ENCODE data around the gene EYS.
"Not testable (repeated sequence)": the region's sequence is repeated elsewhere in the genome, so short reads cannot be mapped to it uniquely, and the experiment has no call there.

The EYS gene

DNA sequence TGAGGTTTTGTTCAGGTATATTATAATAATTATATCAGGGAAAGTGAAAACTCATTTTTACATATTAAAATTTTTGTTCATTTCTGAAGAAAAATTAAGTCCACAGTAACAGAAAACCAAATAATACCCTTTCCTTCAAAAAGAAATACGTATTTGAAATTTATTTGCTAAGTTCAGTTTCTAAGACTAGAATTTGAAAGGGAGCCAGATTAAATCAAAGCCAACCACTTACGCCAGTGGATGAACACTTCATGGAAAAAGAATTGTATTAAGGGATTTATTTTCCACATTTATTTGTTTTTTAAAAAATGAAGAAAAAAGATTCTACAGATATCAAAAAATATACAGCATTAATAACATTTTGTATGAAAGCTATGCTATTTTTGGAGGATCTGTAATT lies 654.4 kb downstream of the EYS start:
- H3K27ac ChIP-seq: no peak overlapping the region
- TF ChIP-seq, protein P1, sequence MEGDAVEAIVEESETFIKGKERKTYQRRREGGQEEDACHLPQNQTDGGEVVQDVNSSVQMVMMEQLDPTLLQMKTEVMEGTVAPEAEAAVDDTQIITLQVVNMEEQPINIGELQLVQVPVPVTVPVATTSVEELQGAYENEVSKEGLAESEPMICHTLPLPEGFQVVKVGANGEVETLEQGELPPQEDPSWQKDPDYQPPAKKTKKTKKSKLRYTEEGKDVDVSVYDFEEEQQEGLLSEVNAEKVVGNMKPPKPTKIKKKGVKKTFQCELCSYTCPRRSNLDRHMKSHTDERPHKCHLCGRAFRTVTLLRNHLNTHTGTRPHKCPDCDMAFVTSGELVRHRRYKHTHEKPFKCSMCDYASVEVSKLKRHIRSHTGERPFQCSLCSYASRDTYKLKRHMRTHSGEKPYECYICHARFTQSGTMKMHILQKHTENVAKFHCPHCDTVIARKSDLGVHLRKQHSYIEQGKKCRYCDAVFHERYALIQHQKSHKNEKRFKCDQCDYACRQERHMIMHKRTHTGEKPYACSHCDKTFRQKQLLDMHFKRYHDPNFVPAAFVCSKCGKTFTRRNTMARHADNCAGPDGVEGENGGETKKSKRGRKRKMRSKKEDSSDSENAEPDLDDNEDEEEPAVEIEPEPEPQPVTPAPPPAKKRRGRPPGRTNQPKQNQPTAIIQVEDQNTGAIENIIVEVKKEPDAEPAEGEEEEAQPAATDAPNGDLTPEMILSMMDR (conservative IDR thresholded peaks at IDR 0.05): no peak
- TF ChIP-seq ZFX (IDR thresholded peaks at IDR 0.05): no peak

DNA sequence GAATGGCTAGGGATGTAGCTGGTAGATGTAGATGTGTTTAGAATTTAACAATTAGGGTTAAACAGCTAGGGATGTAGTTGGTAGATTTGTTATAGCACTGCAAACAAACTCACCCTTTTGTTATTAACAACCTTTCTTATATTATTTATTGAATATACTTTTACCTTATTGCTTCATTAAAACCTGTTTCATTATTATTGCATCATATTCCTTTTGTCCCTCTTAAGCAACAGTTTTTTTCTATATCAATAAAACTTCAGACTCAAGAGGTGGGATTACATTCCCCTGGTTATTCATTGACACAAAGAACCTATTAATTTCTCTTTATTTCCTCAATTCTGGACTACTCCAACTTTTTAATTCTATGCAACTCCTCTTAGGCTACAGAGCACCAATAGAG lies 661.2 kb downstream of the EYS start:
- H3K27ac ChIP-seq: no peak overlapping the region
- no peak for TF ChIP-seq ZFX (IDR thresholded peaks at IDR 0.05)
- TF ChIP-seq, protein P1 (conservative IDR thresholded peaks at IDR 0.05): no peak

DNA sequence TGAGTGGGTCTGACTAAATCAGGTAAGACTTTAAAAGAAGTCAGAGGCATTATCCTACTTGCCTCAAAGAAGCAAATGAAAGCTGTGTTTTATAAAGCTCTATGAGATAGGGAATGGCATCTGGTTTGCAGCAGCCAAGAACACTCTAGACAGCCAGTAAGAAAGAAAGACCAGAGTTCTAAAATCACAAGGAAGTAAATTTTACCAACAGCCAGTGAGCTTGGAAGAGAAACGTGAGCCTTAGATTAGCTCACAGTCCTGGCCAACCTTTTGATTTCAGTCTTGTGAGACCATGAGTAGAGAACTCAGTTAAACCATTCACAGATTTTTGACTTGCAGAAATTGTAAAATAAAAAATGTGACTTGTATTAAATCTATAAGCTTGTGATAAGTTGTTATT lies 693.0 kb downstream of the EYS start:
- TF ChIP-seq, protein P1 (conservative IDR thresholded peaks at IDR 0.05): no peak
- TF ChIP-seq ZFX (IDR thresholded peaks at IDR 0.05): no peak
- H3K27ac ChIP-seq: no peak overlapping the region

DNA sequence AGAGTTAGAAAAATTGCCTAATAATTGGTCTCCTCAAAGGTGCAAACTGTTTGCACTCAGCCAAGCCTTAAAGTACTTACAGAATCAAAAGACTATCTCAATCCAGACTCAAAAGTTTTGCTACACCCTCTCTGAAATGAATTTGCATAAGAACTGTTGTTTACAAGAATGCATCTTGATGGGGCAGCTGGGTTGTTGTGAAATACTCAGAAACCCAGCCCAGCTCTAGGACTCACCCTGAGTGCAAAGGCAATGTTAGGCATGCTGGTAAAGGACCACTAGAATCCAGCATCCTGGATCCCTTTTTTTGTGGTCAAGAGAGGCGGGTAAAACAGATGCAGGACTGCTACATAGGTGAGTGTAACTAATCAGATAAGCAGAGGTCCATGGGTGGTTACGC lies 700.2 kb downstream of the EYS start:
- no peak for TF ChIP-seq ZFX (IDR thresholded peaks at IDR 0.05)
- no peak overlapping the region for H3K27ac ChIP-seq

DNA sequence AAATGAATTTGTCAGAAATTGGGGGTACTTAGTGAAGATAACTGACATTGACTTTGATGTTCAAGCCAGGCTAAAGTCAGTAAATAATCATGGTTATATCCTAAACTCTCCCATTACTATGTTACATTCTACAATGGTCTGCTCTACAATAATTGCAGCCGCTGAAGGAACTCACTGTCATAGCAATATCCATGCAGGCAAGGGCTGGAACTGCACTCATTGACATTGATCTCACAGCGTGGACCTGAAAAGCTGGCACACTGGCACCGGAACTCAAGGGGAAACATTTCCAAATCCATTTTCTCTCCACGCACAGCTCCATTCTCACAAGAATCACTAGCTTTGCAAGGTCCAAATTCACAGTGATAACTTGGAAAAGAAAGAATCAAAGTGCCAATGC lies 702.7 kb downstream of the EYS start:
- TF ChIP-seq, protein P1 (conservative IDR thresholded peaks at IDR 0.05): no peak
- TF ChIP-seq ZFX (IDR thresholded peaks at IDR 0.05): no peak
- H3K27ac ChIP-seq: no peak overlapping the region

DNA sequence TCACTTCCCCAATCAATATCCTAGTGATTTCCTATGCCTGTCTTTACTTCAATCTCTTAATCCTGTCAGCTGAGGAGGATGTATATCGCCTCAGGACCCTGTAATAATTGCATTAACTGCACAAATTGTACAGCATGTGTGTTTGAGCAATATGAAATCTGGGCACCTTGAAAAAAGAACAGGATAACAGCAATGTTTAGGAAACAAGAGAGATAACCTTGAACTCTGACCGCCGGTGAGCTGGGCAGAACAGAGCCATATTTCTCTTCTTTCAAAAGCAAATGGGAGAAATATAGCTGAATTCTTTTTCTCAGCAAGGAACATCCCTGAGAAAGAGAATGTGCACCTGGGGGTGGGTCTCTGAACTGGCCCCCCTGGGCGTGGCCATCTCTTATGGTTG lies 704.1 kb downstream of the EYS start:
- not testable (repeated sequence) for H3K27ac ChIP-seq

DNA sequence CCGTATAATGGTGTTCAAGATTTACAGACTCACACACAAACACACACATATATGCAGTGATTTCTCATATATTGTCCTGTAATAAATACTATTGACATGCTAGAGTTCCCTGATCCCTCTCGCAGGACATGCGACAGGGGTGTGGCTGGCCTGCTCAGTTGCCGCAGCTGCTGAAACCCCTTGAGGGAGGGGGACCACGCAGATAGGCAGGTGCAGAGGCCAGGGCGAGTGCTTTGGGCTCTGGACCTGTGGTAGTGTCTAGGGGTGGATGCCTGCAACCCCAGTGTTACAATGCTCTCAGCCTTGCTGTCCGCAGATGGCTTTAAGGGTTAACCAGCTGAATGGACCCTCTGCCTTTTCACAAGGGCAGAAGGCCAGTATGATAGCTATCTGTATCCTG lies 706.2 kb downstream of the EYS start:
- TF ChIP-seq ZFX (IDR thresholded peaks at IDR 0.05): no peak
- TF ChIP-seq, protein P1 (conservative IDR thresholded peaks at IDR 0.05): no peak
- H3K27ac ChIP-seq: no peak overlapping the region

DNA sequence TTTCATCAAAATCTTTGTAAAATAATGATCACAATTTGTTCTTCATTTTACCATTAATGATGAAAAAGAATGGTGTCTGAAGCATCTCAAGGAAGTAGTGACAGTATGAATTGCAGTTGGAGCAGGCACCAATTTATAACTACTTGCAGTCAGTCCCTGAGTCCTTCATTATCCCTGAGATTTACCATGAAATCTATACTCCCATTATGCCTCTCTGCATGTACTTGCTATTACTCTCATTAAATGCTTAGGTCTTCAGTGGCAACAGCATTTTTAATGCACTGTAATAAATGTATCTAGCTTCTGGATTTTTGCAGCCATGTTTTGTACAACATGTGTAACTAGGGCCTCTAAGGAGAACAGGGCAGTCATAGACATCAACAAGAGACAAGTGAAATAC lies 708.8 kb downstream of the EYS start:
- H3K27ac ChIP-seq: no peak overlapping the region
- TF ChIP-seq, protein P1 (conservative IDR thresholded peaks at IDR 0.05): no peak
- no peak for TF ChIP-seq ZFX (IDR thresholded peaks at IDR 0.05)

DNA sequence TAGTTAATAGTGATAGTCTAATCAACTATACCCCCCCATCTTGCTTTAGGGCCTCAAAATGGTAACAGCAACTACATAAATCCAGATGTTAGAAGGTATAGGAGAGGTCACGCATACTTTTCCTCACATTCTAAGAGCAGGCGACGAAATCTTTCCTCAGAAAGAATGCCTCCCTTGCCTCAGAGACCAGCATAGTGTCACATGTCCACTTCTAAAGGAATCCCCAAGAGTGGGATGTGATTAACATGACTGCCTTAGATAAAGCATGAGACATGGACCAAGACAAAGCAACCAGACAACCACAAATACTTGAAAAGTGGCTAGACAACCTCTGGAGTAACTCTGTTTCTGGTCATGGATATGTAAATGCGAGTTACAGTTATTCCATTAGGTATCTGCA lies 710.7 kb downstream of the EYS start:
- TF ChIP-seq, protein P1 (conservative IDR thresholded peaks at IDR 0.05): no peak
- TF ChIP-seq ZFX (IDR thresholded peaks at IDR 0.05): no peak
- H3K27ac ChIP-seq: no peak overlapping the region

Measured in C4-2B (cell line).